Nephron progenitor cell (in vitro differentiated cells): ENCODE data around the gene FUBP3.

Experiments used
- DNase-seq: peaks from one replicate; pipeline ENCODE4 v3.0.0; 2021
- H3K27ac Mint-ChIP-seq: 2 replicates; pipeline ENCODE4 v1.8.0; 2021; ENCODE audit warnings: mild to moderate bottlenecking, moderate library complexity, mixed read lengths
- H3K27me3 Mint-ChIP-seq: 2 replicates; pipeline ENCODE4 v1.8.0; 2021; ENCODE audit warnings: mild to moderate bottlenecking, low read depth, mixed read lengths; ENCODE audit not compliant: poor library complexity
- H3K36me3 Mint-ChIP-seq: 2 replicates; pipeline ENCODE4 v1.8.0; 2021; ENCODE audit warnings: low read depth, mixed read lengths
- H3K4me1 Mint-ChIP-seq: 2 replicates; pipeline ENCODE4 v1.8.0; 2021; ENCODE audit warnings: mixed read lengths
- H3K4me3 Mint-ChIP-seq: 2 replicates; pipeline ENCODE4 v1.8.0; 2021; ENCODE audit warnings: mild to moderate bottlenecking, moderate library complexity, mixed read lengths
- H3K9me3 Mint-ChIP-seq: 2 replicates; pipeline ENCODE4 v1.8.0; 2021; ENCODE audit warnings: mild to moderate bottlenecking, moderate library complexity, mixed read lengths
- CTCF ChIP-seq: fragments of 200-600 bp; sonication (generic); IDR thresholded peaks from 2 replicates; pipeline ENCODE4 v1.5.0; 2021; ENCODE audit warnings: antibody characterized with exemption

Gene FUBP3

GRCh38 chr9:130536701-130537107 lies 42.7 kb upstream of the FUBP3 start:
- no peaks in the 10 kb centered on the region for H3K9me3 Mint-ChIP-seq
- DNase-seq, result no peak
- no peak overlapping the region for H3K4me3 Mint-ChIP-seq

GRCh38 chr9:130537346-130538050 lies 41.9 kb upstream of the FUBP3 start:
- H3K27ac Mint-ChIP-seq, result no peak overlapping the region
- H3K4me3 Mint-ChIP-seq, result peak overlapping the region; percentile 2
- no peaks in the 10 kb centered on the region for H3K36me3 Mint-ChIP-seq
- peaks cover 57% of the 10 kb centered on the region for H3K27me3 Mint-ChIP-seq
- no peaks in the 10 kb centered on the region for H3K9me3 Mint-ChIP-seq
- TF ChIP-seq CTCF, result no peak
- peaks cover 67% of the 10 kb centered on the region for H3K4me1 Mint-ChIP-seq
- no peak for DNase-seq

More at GRCh38 chr9:130536701-130537107, 42.7 kb upstream of the FUBP3 start:
- Mint-ChIP-seq H3K27ac (no peak overlapping the region), H3K36me3 (no peaks in the 10 kb centered on the region), H3K27me3 (peaks cover 57% of the 10 kb centered on the region), H3K4me1 (peaks cover 70% of the 10 kb centered on the region)
- TF ChIP-seq CTCF, result no peak

GRCh38 chr9:130539420-130540223 lies 39.8 kb upstream of the FUBP3 start:
- Mint-ChIP-seq H3K27ac (no peak overlapping the region), H3K36me3 (no peaks in the 10 kb centered on the region), H3K4me3 (no peak overlapping the region), H3K9me3 (no peaks in the 10 kb centered on the region), H3K27me3 (peaks cover 56% of the 10 kb centered on the region), H3K4me1 (peaks cover 71% of the 10 kb centered on the region)
- TF ChIP-seq CTCF, result no peak
- no peak for DNase-seq

- H3K4me1 Mint-ChIP-seq, result peaks cover 55% of the 10 kb centered on the region
- no peaks in the 10 kb centered on the region for H3K9me3 Mint-ChIP-seq
- no peaks in the 10 kb centered on the region for H3K36me3 Mint-ChIP-seq
- H3K27ac Mint-ChIP-seq, result no peak overlapping the region
- no peak for TF ChIP-seq CTCF
- no peak for DNase-seq
- no peak overlapping the region for H3K4me3 Mint-ChIP-seq
- H3K27me3 Mint-ChIP-seq, result peaks cover 53% of the 10 kb centered on the region
Observed at GRCh38 chr9:130541533-130541932, 37.8 kb upstream of the FUBP3 start.

GRCh38 chr9:130542038-130542437 lies 37.3 kb upstream of the FUBP3 start:
- TF ChIP-seq CTCF, result no peak
- peaks cover 50% of the 10 kb centered on the region for H3K4me1 Mint-ChIP-seq
- H3K9me3 Mint-ChIP-seq, result no peaks in the 10 kb centered on the region
- DNase-seq, result no peak
- peaks cover 49% of the 10 kb centered on the region for H3K27me3 Mint-ChIP-seq
- no peak overlapping the region for H3K4me3 Mint-ChIP-seq
- no peaks in the 10 kb centered on the region for H3K36me3 Mint-ChIP-seq
- H3K27ac Mint-ChIP-seq, result no peak overlapping the region
